ENCODE data around the gene NDUFB10.

NDUFB10 gene

GRCh38 chr16:1973461-1974156 lies 14.3 kb downstream of the NDUFB10 start:
- DNase-seq, result no peak

GRCh38 chr16:1974157-1975070 lies 15.1 kb downstream of the NDUFB10 start:
- DNase-seq, result no peak

GRCh38 chr16:1975432-1976215 lies 16.3 kb downstream of the NDUFB10 start:
- no peak for DNase-seq

GRCh38 chr16:1976216-1976520 lies 16.8 kb downstream of the NDUFB10 start:
- no peak for DNase-seq

- no peak for DNase-seq
These were observed 17.9 kb downstream of the NDUFB10 start for GRCh38 chr16:1976951-1977874.

- no peak for DNase-seq
These were observed 18.5 kb downstream of the NDUFB10 start for GRCh38 chr16:1977875-1978268.

- no peak for DNase-seq
These were observed 19.3 kb downstream of the NDUFB10 start for GRCh38 chr16:1978476-1979120.

GRCh38 chr16:1979271-1980029 lies 20.1 kb downstream of the NDUFB10 start:
- DNase-seq, result no peak

- DNase-seq, result no peak
These were observed 20.9 kb downstream of the NDUFB10 start for GRCh38 chr16:1980030-1980769.

GRCh38 chr16:1980770-1981087 lies 21.4 kb downstream of the NDUFB10 start:
- no peak for DNase-seq

- no peak for DNase-seq
These were observed 22.1 kb downstream of the NDUFB10 start, which contains the start of gene NOXO1 for GRCh38 chr16:1981398-1981836. Gene NOXO1 (minus strand): TSS chr16:1981469. CDS start chr16:1981179, 290 bp downstream.

GRCh38 chr16:1982013-1982433 lies 22.7 kb downstream of the NDUFB10 start:
- no peak for DNase-seq

- DNase-seq, result no peak
These were observed 23.7 kb downstream of the NDUFB10 start for GRCh38 chr16:1982991-1983543.

- DNase-seq, result no peak
These were observed 24.4 kb downstream of the NDUFB10 start, which contains the start of gene GFER for GRCh38 chr16:1983544-1984346. Gene GFER (plus strand): TSS chr16:1984193. CDS start chr16:1984219, 26 bp downstream.

- no peak for DNase-seq
These were observed 25.2 kb downstream of the NDUFB10 start for GRCh38 chr16:1984347-1985225.

- no peak for DNase-seq
These were observed 26.3 kb downstream of the NDUFB10 start for GRCh38 chr16:1985466-1986150.

- no peak for DNase-seq
These were observed 27.9 kb downstream of the NDUFB10 start for GRCh38 chr16:1987198-1987597.
